GM21423 (cell line): ENCODE data around the gene CTBP2.
"Not testable (repeated sequence)": the region's sequence is repeated elsewhere in the genome, so short reads cannot be mapped to it uniquely, and the experiment has no call there.

Experiments
- ATAC-seq: cut with Tn5 transposase; IDR thresholded peaks from one replicate; pipeline ENCODE4 v1.9.1; 2021; ENCODE audit warnings: mild to moderate bottlenecking, moderate library complexity; ENCODE audit not compliant: unreplicated experiment

The CTBP2 gene

GRCh38 chr10:125158601-125159485 lies 1.5 kb downstream of the CTBP2 start:
- no peak for ATAC-seq

DNA sequence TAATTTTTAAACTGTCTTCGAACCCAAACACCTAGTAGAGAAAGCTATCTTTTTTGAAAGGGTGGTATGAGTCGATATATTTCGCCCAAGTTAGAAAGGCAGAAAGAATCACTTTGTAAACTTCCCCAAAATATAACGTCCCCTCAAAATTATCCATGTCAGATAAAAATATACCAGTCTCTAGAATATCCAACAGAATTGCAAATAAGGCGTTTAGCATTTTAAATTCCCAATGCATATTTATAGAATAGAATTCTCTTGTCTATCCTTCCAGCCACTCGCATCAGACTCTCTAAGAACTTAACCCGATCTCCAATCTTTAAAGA lies 2.1 kb downstream of the CTBP2 start:
- ATAC-seq = no peak

DNA sequence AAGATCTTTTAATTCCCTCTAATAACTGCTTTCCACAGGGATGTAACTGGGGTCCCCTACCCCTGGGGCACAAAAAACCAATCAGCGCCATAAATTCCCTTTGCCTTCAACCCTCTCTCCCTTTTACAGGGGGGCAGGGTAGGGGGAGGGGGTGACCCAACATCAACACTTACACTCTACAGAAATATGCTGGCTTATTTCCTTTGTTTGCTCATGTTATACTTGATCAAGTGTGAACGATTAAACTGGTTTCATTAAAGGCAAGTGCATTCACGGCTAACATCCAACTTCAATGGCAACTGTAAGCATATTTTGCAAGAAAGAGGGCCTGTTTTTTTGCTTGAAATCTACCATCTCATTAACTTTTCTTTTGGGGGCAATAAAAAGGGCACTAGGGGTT lies 2.9 kb downstream of the CTBP2 start:
- no peak for ATAC-seq

DNA sequence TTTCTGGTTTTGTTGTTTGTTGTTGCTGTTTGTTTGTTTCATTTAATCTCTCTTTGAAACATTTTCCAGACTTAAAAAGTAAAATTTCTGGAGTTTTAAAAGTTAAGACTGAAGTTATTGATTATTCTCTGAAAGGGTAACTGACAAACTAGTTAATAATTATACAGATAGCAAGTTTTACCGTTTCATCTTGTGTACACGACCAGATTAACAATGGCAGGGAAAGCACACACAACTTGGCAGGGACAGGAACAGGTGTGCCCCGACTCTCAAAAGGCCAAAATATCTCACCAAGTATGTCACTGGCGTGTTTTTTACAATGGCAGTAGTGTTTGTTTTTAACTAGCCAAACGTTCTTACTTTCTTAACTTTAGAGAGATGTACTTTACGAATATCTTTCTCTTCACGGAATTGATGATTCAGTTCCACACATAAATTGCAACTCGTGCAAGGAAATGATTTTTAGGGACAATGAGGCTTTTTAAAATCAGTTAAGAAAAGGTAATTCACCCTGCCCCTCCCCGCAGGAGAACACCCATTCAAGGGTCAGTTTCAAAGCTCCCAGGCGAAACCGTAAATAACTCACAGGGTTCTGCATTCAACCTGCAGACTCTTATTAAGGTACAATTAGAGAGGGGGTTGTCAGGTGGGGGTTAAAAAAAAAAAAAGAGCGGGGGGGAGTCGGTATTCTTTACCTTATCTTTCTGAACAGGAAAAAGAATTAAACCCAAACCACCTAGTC lies 3.5 kb downstream of the CTBP2 start:
- no peak for ATAC-seq

DNA sequence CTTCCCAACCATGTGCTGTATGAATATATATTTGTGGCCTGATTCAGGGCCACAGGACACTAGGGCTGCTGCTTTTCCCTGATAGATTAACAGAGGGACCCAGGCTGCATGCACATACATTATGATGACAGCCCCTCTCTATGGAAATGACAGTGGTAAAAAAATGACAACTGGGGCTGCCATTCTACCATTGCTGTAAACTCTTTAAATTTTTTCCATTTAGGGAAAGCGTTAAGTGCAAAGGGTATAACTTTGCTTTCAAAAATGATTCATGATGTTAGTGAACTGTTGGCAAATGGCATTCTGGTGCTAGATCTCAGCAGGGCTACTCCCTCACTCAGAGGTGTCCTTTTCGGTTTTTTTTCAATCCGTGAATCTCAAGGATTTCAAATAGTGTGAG lies 4.2 kb downstream of the CTBP2 start:
- ATAC-seq = no peak

DNA sequence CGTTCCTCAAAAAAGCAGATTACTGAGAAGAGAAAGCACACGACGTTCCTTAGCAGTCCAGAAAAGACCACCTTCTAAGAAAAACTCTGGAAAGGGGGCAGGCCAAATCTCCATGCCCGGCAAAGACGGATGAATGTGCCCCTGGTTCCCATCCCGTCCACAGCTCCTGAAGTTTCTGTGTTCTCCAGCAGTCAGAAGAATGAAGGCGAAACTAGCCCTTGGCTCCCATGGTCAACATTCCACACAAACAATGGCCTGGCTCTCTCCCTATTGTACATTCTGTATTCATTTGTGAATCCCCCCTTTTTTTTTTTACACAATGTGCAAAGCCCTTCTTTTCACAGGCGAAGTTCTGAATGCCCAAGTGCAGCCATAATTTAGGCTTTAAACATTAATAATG lies 5.3 kb downstream of the CTBP2 start:
- no peak for ATAC-seq

GRCh38 chr10:125154529-125154928 lies 5.8 kb downstream of the CTBP2 start:
- ATAC-seq = no peak

- ATAC-seq = no peak
These were observed 6.5 kb downstream of the CTBP2 start for GRCh38 chr10:125153703-125154490.

- no peak for ATAC-seq
These were observed 7.7 kb downstream of the CTBP2 start for GRCh38 chr10:125152450-125153368.

GRCh38 chr10:125151553-125152449 lies 8.6 kb downstream of the CTBP2 start:
- ATAC-seq = no peak

DNA sequence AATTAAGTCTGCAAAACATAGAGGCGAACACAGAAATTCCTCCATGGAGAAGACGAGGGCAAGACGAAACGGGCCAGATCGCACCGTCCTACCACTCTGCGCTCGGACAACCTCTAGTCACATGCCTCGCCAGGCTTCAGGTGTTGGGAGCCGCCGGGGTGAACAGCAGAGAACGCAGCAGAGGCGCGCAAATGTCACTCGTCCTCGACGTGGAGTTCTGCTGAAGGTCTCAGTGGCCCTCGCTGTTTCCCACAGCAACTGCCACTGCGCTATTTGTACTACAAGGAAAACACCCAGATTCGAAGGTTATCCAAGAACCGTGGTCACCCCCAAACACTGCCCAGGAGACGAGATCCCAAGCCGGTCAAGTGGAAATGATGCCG lies 9.2 kb downstream of the CTBP2 start:
- no peak for ATAC-seq

- not testable (repeated sequence) for ATAC-seq
These were observed 9.8 kb downstream of the CTBP2 start for GRCh38 chr10:125150376-125151083.

- no peak for ATAC-seq
These were observed 10.7 kb downstream of the CTBP2 start for GRCh38 chr10:125149680-125150047.

DNA sequence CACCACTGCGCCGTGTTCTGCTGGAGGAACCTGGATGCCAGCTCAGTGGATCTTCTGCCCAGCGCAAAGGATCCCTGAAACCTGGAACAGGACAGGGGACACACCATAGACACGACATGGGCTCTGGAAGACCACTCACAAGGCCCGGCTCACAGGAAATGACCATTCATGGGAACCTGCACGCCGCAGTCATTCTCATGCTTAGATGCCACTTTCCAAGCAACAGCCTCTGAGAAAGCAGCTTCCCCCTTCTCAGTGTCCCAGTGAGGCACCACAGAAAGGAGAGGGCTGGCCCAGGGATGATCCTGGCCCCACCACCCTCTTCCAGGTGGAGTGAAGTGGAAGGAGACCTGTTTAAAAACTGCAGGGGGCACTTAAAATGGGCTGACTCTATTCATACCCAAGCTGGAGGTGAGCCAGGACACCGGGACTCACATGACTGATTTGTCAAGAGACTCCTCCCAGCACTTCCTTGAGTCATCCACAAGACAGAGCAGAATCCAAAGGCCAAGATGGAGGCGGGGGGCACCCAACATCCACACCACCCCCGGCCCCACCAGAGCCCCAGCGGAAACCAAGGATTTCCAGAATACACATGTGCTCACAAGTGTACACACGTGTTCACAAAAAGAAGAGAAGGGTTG lies 11.2 kb downstream of the CTBP2 start:
- no peak for ATAC-seq

GRCh38 chr10:125148528-125148927 lies 11.8 kb downstream of the CTBP2 start:
- ATAC-seq = no peak

GRCh38 chr10:125147971-125148439 lies 12.4 kb downstream of the CTBP2 start:
- ATAC-seq = no peak

DNA sequence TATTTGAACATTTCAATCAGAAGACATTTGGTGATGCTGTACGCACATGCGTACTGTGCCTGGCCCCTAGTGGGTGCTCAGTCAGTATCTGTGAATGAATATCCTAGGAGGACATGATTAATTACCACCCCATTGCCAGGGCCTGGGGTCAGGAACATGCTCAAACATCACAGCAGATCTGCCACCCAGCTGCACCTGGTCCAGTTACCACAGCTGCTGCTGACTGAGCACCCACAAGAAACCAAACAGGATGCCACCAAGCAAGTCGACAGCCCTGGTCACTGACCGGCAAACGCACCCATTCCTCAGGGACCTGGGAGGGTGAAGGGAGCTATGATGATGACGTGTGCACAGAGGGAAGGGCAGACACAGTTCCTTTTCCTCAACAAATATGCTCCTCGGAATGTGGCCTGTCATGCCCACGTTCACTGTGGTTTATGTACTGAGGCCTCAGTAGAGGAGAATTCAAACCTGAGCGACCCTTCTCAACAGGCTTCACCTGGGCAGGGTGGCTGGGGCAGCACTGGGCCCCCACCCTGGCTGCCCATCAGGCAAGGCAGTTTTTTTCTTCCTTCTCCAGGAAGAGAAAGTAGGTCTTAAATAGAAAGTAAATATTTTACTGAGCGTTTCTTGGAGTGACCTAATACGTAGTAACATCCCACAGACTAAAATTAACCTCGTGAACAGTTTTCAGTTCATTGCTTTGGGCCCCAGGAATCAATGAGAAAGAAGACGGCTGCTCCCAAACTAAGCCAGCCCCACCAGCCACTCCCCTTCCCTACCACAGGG lies 13.4 kb downstream of the CTBP2 start:
- peak; percentile 55 for ATAC-seq

GRCh38 chr10:125145636-125146035 lies 14.7 kb downstream of the CTBP2 start:
- no peak for ATAC-seq
